Liver (tissue), 3 donors: ENCODE results near the gene TM4SF5.

ENCODE experiments used
- ATF3 ChIP-seq: IDR thresholded peaks from 2 replicates; pipeline ENCODE4 v1.6.1; 2016; ENCODE audit warnings: antibody characterized with exemption
- EGR1 ChIP-seq, 2 donors: IDR thresholded peaks; 2 replicates each; pipeline ENCODE4 v1.6.1; 2016 to 2018; ENCODE audit warnings: antibody characterized with exemption in 2 of 2, low read depth in 2 of 2
- GABPA ChIP-seq, 2 donors: IDR thresholded peaks in 1 of 2; conservative IDR thresholded peaks in 1 of 2; 2 replicates each; pipeline ENCODE4 v1.6.1; 2016; ENCODE audit warnings: antibody characterized with exemption in 2 of 2, mild to moderate bottlenecking in 1 of 2, moderate library complexity in 1 of 2
- JUND ChIP-seq, 2 donors: IDR thresholded peaks; 2 replicates each; pipeline ENCODE4 v1.6.1; 2016; ENCODE audit warnings: antibody characterized with exemption in 2 of 2
- MAX ChIP-seq: IDR thresholded peaks from 2 replicates; pipeline ENCODE4 v1.6.1; 2016; ENCODE audit warnings: antibody characterized with exemption
- NR2F2 ChIP-seq: IDR thresholded peaks from 2 replicates; pipeline ENCODE4 v1.6.1; 2016; ENCODE audit warnings: antibody characterized with exemption
- RAD21 ChIP-seq, 2 donors: IDR thresholded peaks; 2 replicates each; pipeline ENCODE4 v1.6.1; 2016; ENCODE audit warnings: antibody characterized with exemption in 2 of 2, mild to moderate bottlenecking in 2 of 2
- RXRA ChIP-seq, 2 donors: IDR thresholded peaks; 2 replicates each; pipeline ENCODE4 v1.6.1; 2017 to 2018; ENCODE audit warnings: antibody characterized with exemption in 2 of 2, mild to moderate bottlenecking in 1 of 2
- SP1 ChIP-seq: IDR thresholded peaks from 2 replicates; pipeline ENCODE4 v1.6.1; 2018; ENCODE audit warnings: antibody characterized with exemption, mild to moderate bottlenecking
- TAF1 ChIP-seq: conservative IDR thresholded peaks from 2 replicates; pipeline ENCODE4 v1.6.1; 2016; ENCODE audit warnings: antibody characterized with exemption, mild to moderate bottlenecking
- YY1 ChIP-seq: IDR thresholded peaks from 2 replicates; pipeline ENCODE4 v1.6.1; 2016; ENCODE audit warnings: antibody characterized with exemption, mild to moderate bottlenecking
- ZBTB33 ChIP-seq: IDR thresholded peaks from 2 replicates; pipeline ENCODE4 v1.6.1; 2016; ENCODE audit warnings: antibody characterized with exemption
- TF ChIP-seq, protein P1 (sequence below): fragments of 150-350 bp; IDR thresholded peaks from 2 replicates; pipeline ENCODE4 v1.5.1; 2017; ENCODE audit warnings: improper control_type of control experiment, low read depth, low read length; ENCODE audit not compliant: missing input control
- TF ChIP-seq, protein P2 (sequence below): IDR thresholded peaks from 2 replicates; pipeline ENCODE4 v1.6.1; 2016; ENCODE audit warnings: antibody characterized with exemption, mild to moderate bottlenecking
- donor health status: healthy.
- donor health status: healthy.

DNA sequence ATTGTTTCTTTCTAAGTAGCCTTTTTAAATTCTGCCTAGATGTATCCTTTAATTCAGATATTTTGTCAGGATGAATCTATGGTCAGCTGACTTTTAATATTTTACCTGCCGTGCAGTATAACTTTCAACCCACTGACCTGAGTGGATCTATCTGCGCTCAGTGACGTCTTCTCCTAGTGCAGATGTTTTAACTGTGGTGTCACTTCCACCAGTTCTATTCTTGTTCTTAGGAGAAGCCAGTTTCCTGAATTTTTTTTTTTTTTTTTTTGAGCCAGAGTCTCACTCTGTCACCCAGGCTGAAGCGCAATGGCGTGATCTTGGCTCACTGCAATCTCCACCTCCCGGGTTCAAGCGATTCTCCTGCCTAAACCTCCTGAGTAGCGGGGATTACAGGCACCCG, 5.0 kb upstream of the TM4SF5 start:
- TF ChIP-seq TAF1 (no peak), NR2F2 (no peak), RXRA (IDR thresholded peaks at IDR 0.05) (no peak), YY1 (no peak), RAD21 (IDR thresholded peaks at IDR 0.05) (no peak), ZBTB33 (no peak), SP1 (no peak), EGR1 (IDR thresholded peaks at IDR 0.05; ENCODE audit: low read depth in 2 of 2) (no peak), ATF3 (no peak), GABPA (IDR thresholded peaks at IDR 0.05 in 1 of 2, conservative IDR thresholded peaks at IDR 0.05 in 1 of 2) (no peak), MAX (no peak), JUND (IDR thresholded peaks at IDR 0.05) (no peak)
- TF ChIP-seq, protein P1, sequence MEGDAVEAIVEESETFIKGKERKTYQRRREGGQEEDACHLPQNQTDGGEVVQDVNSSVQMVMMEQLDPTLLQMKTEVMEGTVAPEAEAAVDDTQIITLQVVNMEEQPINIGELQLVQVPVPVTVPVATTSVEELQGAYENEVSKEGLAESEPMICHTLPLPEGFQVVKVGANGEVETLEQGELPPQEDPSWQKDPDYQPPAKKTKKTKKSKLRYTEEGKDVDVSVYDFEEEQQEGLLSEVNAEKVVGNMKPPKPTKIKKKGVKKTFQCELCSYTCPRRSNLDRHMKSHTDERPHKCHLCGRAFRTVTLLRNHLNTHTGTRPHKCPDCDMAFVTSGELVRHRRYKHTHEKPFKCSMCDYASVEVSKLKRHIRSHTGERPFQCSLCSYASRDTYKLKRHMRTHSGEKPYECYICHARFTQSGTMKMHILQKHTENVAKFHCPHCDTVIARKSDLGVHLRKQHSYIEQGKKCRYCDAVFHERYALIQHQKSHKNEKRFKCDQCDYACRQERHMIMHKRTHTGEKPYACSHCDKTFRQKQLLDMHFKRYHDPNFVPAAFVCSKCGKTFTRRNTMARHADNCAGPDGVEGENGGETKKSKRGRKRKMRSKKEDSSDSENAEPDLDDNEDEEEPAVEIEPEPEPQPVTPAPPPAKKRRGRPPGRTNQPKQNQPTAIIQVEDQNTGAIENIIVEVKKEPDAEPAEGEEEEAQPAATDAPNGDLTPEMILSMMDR: no peak
- TF ChIP-seq, protein P2, sequence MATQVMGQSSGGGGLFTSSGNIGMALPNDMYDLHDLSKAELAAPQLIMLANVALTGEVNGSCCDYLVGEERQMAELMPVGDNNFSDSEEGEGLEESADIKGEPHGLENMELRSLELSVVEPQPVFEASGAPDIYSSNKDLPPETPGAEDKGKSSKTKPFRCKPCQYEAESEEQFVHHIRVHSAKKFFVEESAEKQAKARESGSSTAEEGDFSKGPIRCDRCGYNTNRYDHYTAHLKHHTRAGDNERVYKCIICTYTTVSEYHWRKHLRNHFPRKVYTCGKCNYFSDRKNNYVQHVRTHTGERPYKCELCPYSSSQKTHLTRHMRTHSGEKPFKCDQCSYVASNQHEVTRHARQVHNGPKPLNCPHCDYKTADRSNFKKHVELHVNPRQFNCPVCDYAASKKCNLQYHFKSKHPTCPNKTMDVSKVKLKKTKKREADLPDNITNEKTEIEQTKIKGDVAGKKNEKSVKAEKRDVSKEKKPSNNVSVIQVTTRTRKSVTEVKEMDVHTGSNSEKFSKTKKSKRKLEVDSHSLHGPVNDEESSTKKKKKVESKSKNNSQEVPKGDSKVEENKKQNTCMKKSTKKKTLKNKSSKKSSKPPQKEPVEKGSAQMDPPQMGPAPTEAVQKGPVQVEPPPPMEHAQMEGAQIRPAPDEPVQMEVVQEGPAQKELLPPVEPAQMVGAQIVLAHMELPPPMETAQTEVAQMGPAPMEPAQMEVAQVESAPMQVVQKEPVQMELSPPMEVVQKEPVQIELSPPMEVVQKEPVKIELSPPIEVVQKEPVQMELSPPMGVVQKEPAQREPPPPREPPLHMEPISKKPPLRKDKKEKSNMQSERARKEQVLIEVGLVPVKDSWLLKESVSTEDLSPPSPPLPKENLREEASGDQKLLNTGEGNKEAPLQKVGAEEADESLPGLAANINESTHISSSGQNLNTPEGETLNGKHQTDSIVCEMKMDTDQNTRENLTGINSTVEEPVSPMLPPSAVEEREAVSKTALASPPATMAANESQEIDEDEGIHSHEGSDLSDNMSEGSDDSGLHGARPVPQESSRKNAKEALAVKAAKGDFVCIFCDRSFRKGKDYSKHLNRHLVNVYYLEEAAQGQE: no peak
